ENCODE measurements around the gene MAZ.

GRCh38 chr16:29767062-29767461, 39.3 kb upstream of the MAZ start:
- no peak for TF ChIP-seq POLR2A (IDR thresholded peaks at IDR 0.05; ENCODE audit: low read depth, low read length)
- TF ChIP-seq POLR2AphosphoS5 (IDR thresholded peaks at IDR 0.05; ENCODE audit: low read depth, low read length), result no peak

Measured in GM12892 (cell line).